IMR-90 (cell line): ENCODE results near the gene COL1A1. TPM values are rescaled to one million over a fixed set of nuclear protein-coding genes. Genes with fewer than 3 reads are reported as not detected.

Experiments used
- ATAC-seq: fragments of 200-7000 bp; cut with Tn5 transposase; 2 replicates; pipeline ENCODE4 v1.9.1; 2020; ENCODE audit warnings: low read depth, mild to moderate bottlenecking, moderate library complexity
- BruUV-seq: library from RNA; stranded (reverse); fragments of 400-500 nt; replicated peaks from 2 replicates; lab custom pipeline; 2021; lab: Mats Ljungman, UMichigan
- CTCF ChIA-PET: fragments of 300-600 bp; formaldehyde crosslinking; extraction: SDS; loops from one replicate; lab custom pipeline; 2021; ENCODE audit warnings: antibody characterized with exemption; lab: Yijun Ruan, JAX
- POLR2A ChIA-PET: fragments of 300-600 bp; sonication (Branson Sonifier 250); formaldehyde crosslinking; loops from one replicate; lab custom pipeline; 2022; ENCODE audit warnings: antibody characterized with exemption; ENCODE audit not compliant: unreplicated experiment; lab: Charles Lee
- DNase-seq: peaks from one replicate; pipeline ENCODE4 v3.0.0; 2013
- H2AFZ ChIP-seq: replicated peaks from 2 replicates; pipeline ENCODE3; 2013; ENCODE audit warnings: low read length, mild to moderate bottlenecking; ENCODE audit not compliant: poor library complexity
- H2AK5ac ChIP-seq: 2 replicates; pipeline ENCODE4 v1.6.1; 2013; ENCODE audit warnings: low read depth, low read length, inconsistent platforms
- H2AK9ac ChIP-seq: replicated peaks from 2 replicates; pipeline ENCODE3; 2013; ENCODE audit warnings: mild to moderate bottlenecking, low read depth, low read length, moderate library complexity; ENCODE audit not compliant: poor library complexity
- H2BK120ac ChIP-seq: 2 replicates; pipeline ENCODE4 v1.6.1; 2013; ENCODE audit warnings: low read depth, low read length, inconsistent platforms
- H2BK15ac ChIP-seq: 3 replicates; pipeline ENCODE4 v1.6.1; 2013; ENCODE audit warnings: low read depth, low read length, inconsistent platforms
- H2BK20ac ChIP-seq: 2 replicates; pipeline ENCODE4 v1.6.1; 2013; ENCODE audit warnings: low read depth, mild to moderate bottlenecking, inconsistent platforms, low read length, moderate library complexity
- H2BK5ac ChIP-seq: 2 replicates; pipeline ENCODE4 v1.6.1; 2013; ENCODE audit warnings: mild to moderate bottlenecking, low read depth, low read length, inconsistent platforms; ENCODE audit not compliant: poor library complexity, severe bottlenecking
- H3K14ac ChIP-seq: replicated peaks from 2 replicates; pipeline ENCODE4 v1.6.1; 2013; ENCODE audit warnings: low read depth, low read length, inconsistent platforms
- H3K18ac ChIP-seq: 2 replicates; pipeline ENCODE4 v1.6.1; 2013; ENCODE audit warnings: low read depth, low read length, control low read depth
- H3K23ac ChIP-seq: 2 replicates; pipeline ENCODE4 v1.6.1; 2013; ENCODE audit warnings: low read depth, low read length, inconsistent platforms
- H3K27ac ChIP-seq: 2 replicates; pipeline ENCODE4 v1.5.1; 2013; ENCODE audit warnings: mild to moderate bottlenecking, control low read depth, low read length; ENCODE audit not compliant: insufficient read depth
- H3K27me3 ChIP-seq: 2 replicates; pipeline ENCODE4 v1.6.1; 2013; ENCODE audit warnings: low read length; ENCODE audit not compliant: control insufficient read depth, insufficient read depth
- H3K36me3 ChIP-seq: 2 replicates; pipeline ENCODE4 v1.6.1; 2013; ENCODE audit warnings: low read length, mixed read lengths; ENCODE audit not compliant: control insufficient read depth, insufficient read depth
- H3K4ac ChIP-seq: 2 replicates; pipeline ENCODE4 v1.6.1; 2013; ENCODE audit warnings: low read depth, low read length, inconsistent platforms
- H3K4me1 ChIP-seq: 2 replicates; pipeline ENCODE4 v1.6.1; 2013; ENCODE audit warnings: low read length, mixed read lengths; ENCODE audit not compliant: control insufficient read depth, insufficient read depth
- H3K4me2 ChIP-seq: 2 replicates; pipeline ENCODE4 v1.6.1; 2013; ENCODE audit warnings: low read depth, mild to moderate bottlenecking, control low read depth, low read length, moderate library complexity
- H3K4me3 ChIP-seq: 2 replicates; pipeline ENCODE4 v1.5.1; 2013; ENCODE audit warnings: low read depth, mild to moderate bottlenecking, control low read depth, low read length, moderate library complexity; ENCODE audit not compliant: insufficient read depth
- H3K56ac ChIP-seq: 2 replicates; pipeline ENCODE4 v1.6.1; 2013; ENCODE audit warnings: low read length, inconsistent platforms; ENCODE audit not compliant: insufficient read depth; ENCODE audit errors: extremely low read depth
- H3K79me1 ChIP-seq, 2 experiments: 2 replicates each; pipeline ENCODE4 v1.6.1; 2013; ENCODE audit warnings: low read length in 2 of 2, inconsistent platforms in 1 of 2, low read depth in 1 of 2
- H3K9ac ChIP-seq: 2 replicates; pipeline ENCODE4 v1.6.1; 2013; ENCODE audit warnings: low read depth, low read length, control low read depth
- H3K9me1 ChIP-seq: 2 replicates; pipeline ENCODE4 v1.6.1; 2013; ENCODE audit warnings: low read length, inconsistent platforms; ENCODE audit not compliant: insufficient read depth
- H3K9me3 ChIP-seq: 2 replicates; pipeline ENCODE4 v1.6.1; 2013; ENCODE audit warnings: low read length; ENCODE audit not compliant: control insufficient read depth, insufficient read depth
- H4K20me1 ChIP-seq: 2 replicates; pipeline ENCODE4 v1.6.1; 2013; ENCODE audit warnings: low read length, inconsistent platforms; ENCODE audit not compliant: insufficient read depth
- H4K5ac ChIP-seq: 2 replicates; pipeline ENCODE4 v1.6.1; 2013; ENCODE audit warnings: mild to moderate bottlenecking, low read depth, low read length, control low read depth
- H4K8ac ChIP-seq, 2 experiments: 2 replicates each; pipeline ENCODE4 v1.6.1; 2013; ENCODE audit warnings: low read depth in 2 of 2, low read length in 2 of 2, control low read depth in 1 of 2, inconsistent platforms in 1 of 2
- H4K91ac ChIP-seq: 2 replicates; pipeline ENCODE4 v1.6.1; 2013; ENCODE audit warnings: low read depth, low read length, inconsistent platforms; ENCODE audit not compliant: insufficient read depth
- BHLHE40 ChIP-seq: fragments of 150-350 bp; IDR thresholded peaks from 2 replicates; pipeline ENCODE4 v1.6.1; 2016; ENCODE audit warnings: mild to moderate bottlenecking, low read depth, low read length
- CEBPB ChIP-seq: IDR thresholded peaks from 2 replicates; pipeline ENCODE4 v1.6.1; 2012; ENCODE audit warnings: low read depth, low read length, improper control_type of control experiment
- CHD1 ChIP-seq: IDR thresholded peaks from 2 replicates; pipeline ENCODE4 v1.6.1; 2012; ENCODE audit warnings: low read depth, low read length, improper control_type of control experiment
- FOS ChIP-seq: fragments of 150-350 bp; IDR thresholded peaks from 2 replicates; pipeline ENCODE4 v1.6.1; 2016; ENCODE audit warnings: low read depth, low read length
- MAFK ChIP-seq: IDR thresholded peaks from 2 replicates; pipeline ENCODE4 v1.6.1; 2012; ENCODE audit warnings: low read depth, low read length, improper control_type of control experiment
- MAZ ChIP-seq: IDR thresholded peaks from 2 replicates; pipeline ENCODE4 v1.6.1; 2012; ENCODE audit warnings: low read depth, mild to moderate bottlenecking, low read length, improper control_type of control experiment, moderate library complexity, borderline replicate concordance
- MXI1 ChIP-seq: IDR thresholded peaks from 2 replicates; pipeline ENCODE4 v1.6.1; 2012; ENCODE audit warnings: low read depth, mild to moderate bottlenecking, low read length, moderate library complexity, borderline replicate concordance
- NFE2L2 ChIP-seq: fragments of 150-350 bp; IDR thresholded peaks from 2 replicates; pipeline ENCODE4 v1.6.1; 2016; ENCODE audit warnings: low read depth, mild to moderate bottlenecking, low read length
- POLR2A ChIP-seq: IDR thresholded peaks from 2 replicates; pipeline ENCODE4 v1.6.1; 2012; ENCODE audit warnings: mild to moderate bottlenecking, low read depth, low read length
- RAD21 ChIP-seq: IDR thresholded peaks from 2 replicates; pipeline ENCODE4 v1.6.1; 2012; ENCODE audit warnings: low read length, improper control_type of control experiment
- RCOR1 ChIP-seq: IDR thresholded peaks from 2 replicates; pipeline ENCODE4 v1.6.1; 2012; ENCODE audit warnings: mild to moderate bottlenecking, low read length, improper control_type of control experiment; ENCODE audit not compliant: insufficient replicate concordance
- RFX5 ChIP-seq: IDR thresholded peaks from 2 replicates; pipeline ENCODE4 v1.8.0; 2012; ENCODE audit warnings: low read depth, mild to moderate bottlenecking, low read length, moderate library complexity
- SMC3 ChIP-seq: fragments of 150-350 bp; IDR thresholded peaks from 2 replicates; pipeline ENCODE4 v1.6.1; 2016; ENCODE audit warnings: low read depth, mild to moderate bottlenecking, antibody characterized with exemption, low read length, moderate library complexity
- WGBS, 2 experiments: methylation state at CpG; one replicate each; pipeline versions ENCODE4 v1.1.5 to v1.1.7; 2013; ENCODE audit warnings: missing lambda C conversion rate in 2 of 2; ENCODE audit not compliant: insufficient read length in 1 of 2; ENCODE audit errors: extremely low coverage in 2 of 2; 5-methylcytosine and 5-hydroxymethylcytosine counted together
- dilution Hi-C: fragments of 300-500 bp; cut with HindIII; formaldehyde crosslinking; loops from one replicate; pipeline ENCODE4 v1.14.3; 2018; ENCODE audit warnings: low sequenced_read_pairs; ENCODE audit not compliant: unreplicated experiment
- in situ Hi-C: fragments of 300-500 bp; cut with MboI; formaldehyde crosslinking; loops from 3 replicates; pipeline ENCODE4 v1.14.3; 2019; ENCODE audit warnings: low sequenced_read_pairs, inconsistent platforms, mixed read lengths
- intact Hi-C: fragments of 100-400 bp; cut with micrococcal nuclease; formaldehyde crosslinking; loops from 2 replicates; pipeline ENCODE4 v1.10.0; 2022
- polyA plus RNA-seq, 3 experiments: library from polyadenylated mRNA; depleted of rRNA; stranded (reverse); fragments of >200 nt; gene quantifications; 2 replicates each; pipeline ENCODE4 v1.2.3, GENCODE V29; 2012; ENCODE audit warnings: low replicate concordance in 1 of 3
- total RNA-seq: library from RNA; depleted of rRNA; stranded (reverse); fragments of >200 nt; gene quantifications from 2 replicates; pipeline ENCODE4 v1.2.3, GENCODE V29; 2012
- TF ChIP-seq, protein P1 (sequence below): fragments of 150-350 bp; IDR thresholded peaks from 2 replicates; pipeline ENCODE4 v1.6.1; 2016; ENCODE audit warnings: low read depth, mild to moderate bottlenecking, low read length, moderate library complexity, borderline replicate concordance
- TF ChIP-seq, protein P2 (sequence below): conservative IDR thresholded peaks from 2 replicates; pipeline ENCODE4 v1.5.1; 2012; ENCODE audit warnings: mild to moderate bottlenecking, low read depth, low read length, improper control_type of control experiment
- TF ChIP-seq, protein P3 (sequence below): fragments of 150-350 bp; IDR thresholded peaks from 2 replicates; pipeline ENCODE4 v1.6.1; 2017; ENCODE audit warnings: mild to moderate bottlenecking, antibody characterized with exemption, low read length, low read depth

The COL1A1 gene
- total and polyA plus RNA-seq, 2 of the 4 experiments (the other 2 are of a cell fraction), result 2,180 to 4,350 TPM

DNA sequence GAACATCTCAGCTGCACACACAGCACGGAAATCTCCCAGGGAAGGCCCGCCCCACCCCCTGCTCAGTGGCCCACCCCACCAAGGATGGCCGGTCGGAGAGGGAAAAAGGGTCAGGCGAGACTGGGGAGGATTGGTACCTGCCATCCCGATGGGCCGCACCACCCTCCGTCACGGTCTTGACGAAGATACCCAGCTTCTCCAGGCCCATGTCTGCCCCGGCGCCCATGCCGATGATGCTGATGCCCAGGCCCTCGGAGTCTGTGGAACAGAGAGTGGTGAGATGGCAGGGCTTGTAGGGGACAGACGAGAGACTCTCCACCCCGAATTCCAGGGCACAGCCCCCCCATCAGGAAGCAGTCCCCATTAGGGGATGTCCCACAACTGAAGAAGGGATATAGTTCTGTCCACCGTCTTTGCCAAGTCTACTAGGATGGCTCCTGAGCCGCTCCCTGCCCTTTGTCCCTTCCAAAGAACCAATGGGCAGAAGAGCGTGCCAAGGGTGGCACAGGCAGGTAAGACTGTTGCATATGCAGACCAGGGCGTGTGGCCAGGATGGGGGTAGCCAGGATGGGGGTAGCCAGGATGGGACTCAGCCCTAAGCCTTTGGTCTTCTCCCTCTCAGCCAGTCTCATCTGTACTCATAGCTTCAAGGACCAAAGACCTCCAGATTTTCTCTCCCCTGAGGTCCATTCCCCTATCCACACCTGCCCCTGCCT, 57.8 kb downstream of the COL1A1 start:
- Histone ChIP-seq H2BK5ac (no peak overlapping the region), H4K91ac (no peak overlapping the region), H3K56ac (no peak overlapping the region), H3K9ac (no peak overlapping the region), H3K36me3 (peaks cover 63% of the 10 kb centered on the region), H4K8ac (no peak overlapping the region), H4K20me1 (peaks cover 94% of the 10 kb centered on the region), H2BK15ac (no peak overlapping the region), H3K79me1 (peaks cover 20 to 95% of the 10 kb centered on the region in 2 experiments), H3K9me1 (peaks cover 2% of the 10 kb centered on the region; the same call in 1 of the 2 replicates), H2BK120ac (no peak overlapping the region), H3K4ac (no peak overlapping the region), H3K18ac (no peak overlapping the region), H3K4me2 (no peak overlapping the region), H2AFZ (no peak overlapping the region), H2AK5ac (no peak overlapping the region), H3K27ac (no peak overlapping the region), H2AK9ac (no peak overlapping the region), H3K4me3 (no peak overlapping the region), H2BK20ac (no peak overlapping the region), H3K14ac (no peak overlapping the region), H4K5ac (no peak overlapping the region), H3K27me3 (no peaks in the 10 kb centered on the region), H3K9me3 (no peaks in the 10 kb centered on the region), H3K4me1 (peaks cover 22% of the 10 kb centered on the region), H3K23ac (no peak overlapping the region)
- BruUV-seq, result no TSS peak
- TF ChIP-seq FOS, result no peak
- TF ChIP-seq POLR2A, result no peak
- TF ChIP-seq MAFK, result no peak
- no peak for TF ChIP-seq CEBPB
- TF ChIP-seq MXI1, result no peak
- TF ChIP-seq, protein P1, sequence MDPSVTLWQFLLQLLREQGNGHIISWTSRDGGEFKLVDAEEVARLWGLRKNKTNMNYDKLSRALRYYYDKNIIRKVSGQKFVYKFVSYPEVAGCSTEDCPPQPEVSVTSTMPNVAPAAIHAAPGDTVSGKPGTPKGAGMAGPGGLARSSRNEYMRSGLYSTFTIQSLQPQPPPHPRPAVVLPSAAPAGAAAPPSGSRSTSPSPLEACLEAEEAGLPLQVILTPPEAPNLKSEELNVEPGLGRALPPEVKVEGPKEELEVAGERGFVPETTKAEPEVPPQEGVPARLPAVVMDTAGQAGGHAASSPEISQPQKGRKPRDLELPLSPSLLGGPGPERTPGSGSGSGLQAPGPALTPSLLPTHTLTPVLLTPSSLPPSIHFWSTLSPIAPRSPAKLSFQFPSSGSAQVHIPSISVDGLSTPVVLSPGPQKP, result no peak
- no peak for TF ChIP-seq NFE2L2
- no peak for TF ChIP-seq SMC3
- TF ChIP-seq RCOR1, result no peak
- no peak for TF ChIP-seq RFX5
- TF ChIP-seq, protein P2, sequence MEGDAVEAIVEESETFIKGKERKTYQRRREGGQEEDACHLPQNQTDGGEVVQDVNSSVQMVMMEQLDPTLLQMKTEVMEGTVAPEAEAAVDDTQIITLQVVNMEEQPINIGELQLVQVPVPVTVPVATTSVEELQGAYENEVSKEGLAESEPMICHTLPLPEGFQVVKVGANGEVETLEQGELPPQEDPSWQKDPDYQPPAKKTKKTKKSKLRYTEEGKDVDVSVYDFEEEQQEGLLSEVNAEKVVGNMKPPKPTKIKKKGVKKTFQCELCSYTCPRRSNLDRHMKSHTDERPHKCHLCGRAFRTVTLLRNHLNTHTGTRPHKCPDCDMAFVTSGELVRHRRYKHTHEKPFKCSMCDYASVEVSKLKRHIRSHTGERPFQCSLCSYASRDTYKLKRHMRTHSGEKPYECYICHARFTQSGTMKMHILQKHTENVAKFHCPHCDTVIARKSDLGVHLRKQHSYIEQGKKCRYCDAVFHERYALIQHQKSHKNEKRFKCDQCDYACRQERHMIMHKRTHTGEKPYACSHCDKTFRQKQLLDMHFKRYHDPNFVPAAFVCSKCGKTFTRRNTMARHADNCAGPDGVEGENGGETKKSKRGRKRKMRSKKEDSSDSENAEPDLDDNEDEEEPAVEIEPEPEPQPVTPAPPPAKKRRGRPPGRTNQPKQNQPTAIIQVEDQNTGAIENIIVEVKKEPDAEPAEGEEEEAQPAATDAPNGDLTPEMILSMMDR, result no peak
- TF ChIP-seq CHD1, result no peak
- no peak for TF ChIP-seq RAD21
- TF ChIP-seq BHLHE40, result no peak
- TF ChIP-seq, protein P3, sequence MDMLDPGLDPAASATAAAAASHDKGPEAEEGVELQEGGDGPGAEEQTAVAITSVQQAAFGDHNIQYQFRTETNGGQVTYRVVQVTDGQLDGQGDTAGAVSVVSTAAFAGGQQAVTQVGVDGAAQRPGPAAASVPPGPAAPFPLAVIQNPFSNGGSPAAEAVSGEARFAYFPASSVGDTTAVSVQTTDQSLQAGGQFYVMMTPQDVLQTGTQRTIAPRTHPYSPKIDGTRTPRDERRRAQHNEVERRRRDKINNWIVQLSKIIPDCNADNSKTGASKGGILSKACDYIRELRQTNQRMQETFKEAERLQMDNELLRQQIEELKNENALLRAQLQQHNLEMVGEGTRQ, result no peak
- TF ChIP-seq MAZ, result no peak
- WGBS, 2 experiments, result no CpG with 5 or more reads among the region's 20 CpGs
- in situ Hi-C loops (no loop called here), intact Hi-C loops (no loop called here), dilution Hi-C loops (no loop called here)
- CTCF ChIA-PET, result no interaction called here
- ATAC-seq (no peak), DNase-seq (no peak)
- POLR2A ChIA-PET, result no interaction called here
